GM19023 (cell line): Measurements from ENCODE around the gene BCAS3.

Source experiments
- ATAC-seq: cut with Tn5 transposase; IDR thresholded peaks from one replicate; pipeline ENCODE4 v1.9.1; 2021; ENCODE audit warnings: mild to moderate bottlenecking, moderate library complexity; ENCODE audit not compliant: unreplicated experiment

The BCAS3 gene

DNA sequence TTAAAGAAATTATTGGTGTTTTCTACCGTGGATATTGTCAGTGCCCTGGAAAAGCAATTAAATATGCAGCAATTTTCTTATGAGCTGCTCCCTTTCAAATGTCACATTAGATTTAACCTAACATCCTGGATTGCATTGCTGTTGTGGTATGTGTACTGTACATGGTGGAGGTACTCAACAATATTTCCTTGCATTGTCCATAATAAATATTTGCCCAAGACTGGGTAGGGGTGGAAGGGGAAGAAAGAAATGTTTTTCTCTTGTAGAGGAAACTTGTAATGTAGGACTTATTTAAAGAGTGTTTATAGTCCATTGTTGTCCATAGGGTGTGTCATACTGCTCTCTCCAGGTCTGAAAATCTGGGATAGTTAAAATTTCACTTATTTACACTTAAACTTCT, 375.8 kb downstream of the BCAS3 start:
- ATAC-seq: no peak

GRCh38 chr17:61054436-61054835, 376.8 kb downstream of the BCAS3 start:
- no peak for ATAC-seq

DNA sequence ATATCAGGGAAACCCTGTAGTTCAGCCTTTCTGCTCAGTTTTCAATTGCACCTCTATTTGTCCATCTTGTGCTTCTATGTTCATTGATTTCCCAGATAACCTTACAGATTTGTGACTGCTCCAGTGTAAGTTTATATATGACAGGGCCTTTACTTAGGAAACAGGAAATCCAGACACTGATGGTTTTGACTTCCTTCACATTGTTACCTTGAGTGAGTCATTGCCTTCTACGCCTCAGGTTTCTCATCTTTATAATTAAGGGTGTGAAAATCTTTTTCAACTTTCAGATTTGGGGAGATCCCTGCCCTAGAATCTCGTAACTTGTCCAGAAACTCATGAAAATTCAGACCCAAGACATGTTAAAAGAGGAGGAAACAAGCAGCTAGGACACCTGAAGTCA, 379.6 kb downstream of the BCAS3 start:
- no peak for ATAC-seq

- ATAC-seq: no peak
These were observed 380.4 kb downstream of the BCAS3 start for GRCh38 chr17:61058066-61058465.

DNA sequence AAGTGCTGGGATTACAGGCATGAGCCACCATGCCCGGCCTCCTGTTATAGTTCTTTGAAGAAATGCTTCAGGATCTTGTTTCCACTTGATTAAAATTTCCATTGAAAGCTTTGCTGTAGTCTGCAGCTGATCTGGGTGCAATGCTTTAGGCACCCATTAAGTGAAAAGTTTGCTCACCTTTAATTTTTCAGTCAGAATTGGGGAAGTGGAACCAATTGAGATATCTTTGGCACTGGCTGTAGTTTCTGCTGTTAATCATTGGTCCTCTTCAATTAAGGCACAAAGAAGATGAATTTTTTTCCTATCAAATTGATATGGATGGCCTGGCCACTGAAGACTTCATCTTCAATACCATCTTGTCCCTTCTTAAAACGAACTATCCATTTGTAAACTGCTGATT, 385.9 kb downstream of the BCAS3 start:
- ATAC-seq: no peak

- no peak for ATAC-seq
These were observed 386.7 kb downstream of the BCAS3 start for GRCh38 chr17:61064087-61064951.

GRCh38 chr17:61065263-61065773, 387.7 kb downstream of the BCAS3 start:
- ATAC-seq: no peak

GRCh38 chr17:61066062-61066461, 388.4 kb downstream of the BCAS3 start:
- ATAC-seq: no peak

GRCh38 chr17:61070649-61071048, 393.0 kb downstream of the BCAS3 start:
- ATAC-seq: no peak

- ATAC-seq: no peak
These were observed 395.0 kb downstream of the BCAS3 start for GRCh38 chr17:61072648-61073047.

DNA sequence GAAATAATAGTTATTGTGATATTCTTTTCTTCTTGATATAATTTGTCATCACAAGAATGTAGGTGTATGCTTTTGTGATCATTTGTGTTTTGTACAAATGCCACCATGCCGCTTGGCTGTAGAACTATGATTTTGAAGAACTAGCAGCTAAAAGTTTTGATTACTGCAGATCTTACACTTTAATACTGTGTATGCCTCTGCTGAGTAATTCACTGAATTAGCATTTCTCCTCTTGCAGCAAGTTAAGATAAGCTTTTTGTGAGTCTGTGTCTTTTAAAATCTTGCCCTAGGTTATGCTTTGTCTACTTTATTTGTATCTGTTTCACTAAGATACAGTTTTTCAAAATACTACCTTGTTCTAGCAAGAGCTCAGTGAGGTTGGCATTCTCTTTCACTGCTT, 395.5 kb downstream of the BCAS3 start:
- no peak for ATAC-seq

DNA sequence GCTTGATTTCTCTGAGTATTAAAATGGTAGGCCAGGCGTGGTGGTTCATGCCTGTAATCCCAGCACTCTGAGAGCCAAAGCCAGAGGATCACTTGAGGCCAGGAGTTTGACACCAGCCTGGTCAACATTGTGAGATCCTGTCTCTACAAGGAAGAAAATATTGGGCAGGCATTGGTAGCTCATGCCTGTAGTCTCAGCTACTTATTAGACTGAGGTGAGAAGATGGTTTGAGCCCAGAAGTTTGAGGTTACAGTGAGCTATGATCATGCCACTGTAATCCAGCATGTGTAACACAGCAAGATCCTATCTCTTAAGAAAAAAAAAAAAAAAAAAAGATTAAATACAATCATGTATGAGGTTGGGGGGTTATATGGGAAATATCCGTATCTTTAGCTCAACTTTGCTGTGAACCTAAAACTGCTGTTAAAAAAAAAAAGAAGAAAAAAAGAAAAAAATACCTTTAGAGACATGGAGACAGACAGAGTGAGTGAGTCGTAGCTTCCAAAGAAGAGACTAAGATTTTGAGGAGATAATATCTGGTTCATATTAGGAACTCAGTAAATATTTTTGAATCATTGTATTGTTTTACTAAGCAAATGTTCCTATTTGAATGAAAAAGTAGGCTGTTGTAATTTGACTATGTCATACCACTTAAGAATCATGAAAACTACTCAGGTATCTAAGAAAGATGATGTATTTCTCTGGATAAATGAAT, 396.3 kb downstream of the BCAS3 start:
- ATAC-seq: no peak

GRCh38 chr17:61075988-61076387, 398.3 kb downstream of the BCAS3 start:
- no peak for ATAC-seq

DNA sequence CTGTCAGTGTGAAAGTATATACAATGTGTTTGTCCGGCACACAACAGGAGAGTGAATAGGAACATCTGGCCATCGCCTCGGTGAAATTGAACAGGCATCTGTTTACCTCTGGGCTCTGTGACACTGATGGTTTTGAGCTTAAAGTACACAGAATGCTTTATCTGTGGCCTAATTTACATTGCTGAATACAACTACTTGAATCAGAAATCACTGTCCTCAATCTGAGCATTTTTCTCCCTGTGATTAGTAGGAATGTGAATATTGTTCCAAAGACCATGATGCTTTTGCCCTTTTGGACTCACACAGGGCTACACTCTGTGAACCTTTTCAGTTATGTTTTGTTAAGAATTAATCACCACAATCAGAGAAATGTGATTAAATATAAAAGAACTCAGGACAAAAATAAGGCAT, 399.0 kb downstream of the BCAS3 start:
- ATAC-seq: no peak

- no peak for ATAC-seq
These were observed 404.3 kb downstream of the BCAS3 start for GRCh38 chr17:61081959-61082358.

GRCh38 chr17:61084260-61084659, 406.6 kb downstream of the BCAS3 start:
- no peak for ATAC-seq

- no peak for ATAC-seq
These were observed 409.4 kb downstream of the BCAS3 start for GRCh38 chr17:61087024-61087423.

DNA sequence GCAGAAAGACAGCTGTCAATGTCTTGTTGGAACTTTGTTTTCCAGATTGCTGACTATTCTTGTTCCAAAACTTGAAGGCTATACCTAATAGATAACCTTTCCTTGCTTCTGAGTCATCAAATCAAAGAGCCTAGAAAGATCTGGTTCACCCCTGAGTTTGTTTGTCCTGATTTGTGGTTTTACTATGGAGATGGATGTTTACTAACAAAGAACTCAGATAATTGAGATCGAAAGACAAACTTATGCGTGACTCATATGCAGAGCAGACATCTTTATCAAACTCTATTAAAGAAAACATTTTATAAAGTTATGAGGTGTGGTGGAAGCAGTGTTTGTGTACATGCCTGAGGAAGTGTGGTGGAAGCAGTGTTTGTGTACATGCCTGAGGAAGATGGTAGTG, 410.9 kb downstream of the BCAS3 start:
- ATAC-seq: no peak

DNA sequence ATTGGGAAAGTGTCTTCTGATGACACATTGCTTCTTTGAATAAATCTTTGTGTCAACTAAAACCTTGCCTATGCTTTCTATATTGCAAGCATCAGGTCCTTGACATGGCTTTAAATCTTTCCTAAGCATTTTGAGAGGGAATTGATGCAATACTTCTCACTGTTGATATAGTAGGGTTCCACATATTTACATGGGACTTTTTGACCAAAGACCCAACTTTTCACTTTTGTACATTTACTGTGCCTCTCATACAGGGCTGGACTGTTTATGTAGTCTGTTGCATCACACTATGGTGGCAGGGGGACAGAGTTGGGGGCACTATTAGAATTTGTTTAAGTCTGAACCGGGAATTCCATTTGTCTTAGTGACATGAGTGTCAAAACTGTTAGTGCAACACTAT, 413.4 kb downstream of the BCAS3 start:
- ATAC-seq: no peak

- no peak for ATAC-seq
These were observed 420.1 kb downstream of the BCAS3 start for GRCh38 chr17:61097781-61098180.

GRCh38 chr17:61106354-61106753, 428.7 kb downstream of the BCAS3 start:
- no peak for ATAC-seq

- no peak for ATAC-seq
These were observed 438.9 kb downstream of the BCAS3 start for GRCh38 chr17:61116577-61116976.
